ENCODE results near the gene GTF2H3.

Gene GTF2H3

GRCh38 chr12:123645380-123645779 is 11.8 kb downstream of the GTF2H3 start:
- no peak for DNase-seq (ENCODE audit: low read depth in 1 of 2, low spot score in 1 of 2)

GRCh38 chr12:123645878-123646277 is 12.2 kb downstream of the GTF2H3 start:
- no peak for DNase-seq (ENCODE audit: low read depth in 1 of 2, low spot score in 1 of 2)

- DNase-seq (ENCODE audit: low read depth in 1 of 2, low spot score in 1 of 2): no peak
Measured at GRCh38 chr12:123648401-123648800, 14.8 kb downstream of the GTF2H3 start.

- DNase-seq (ENCODE audit: low read depth in 1 of 2, low spot score in 1 of 2): no peak
Measured at GRCh38 chr12:123654129-123654701, 20.6 kb downstream of the GTF2H3 start.

GRCh38 chr12:123655420-123655819 is 21.8 kb downstream of the GTF2H3 start:
- no peak for DNase-seq (ENCODE audit: low read depth in 1 of 2, low spot score in 1 of 2)

- no peak for DNase-seq (ENCODE audit: low read depth in 1 of 2, low spot score in 1 of 2)
Measured at GRCh38 chr12:123656392-123656791, 22.8 kb downstream of the GTF2H3 start.

- no peak for DNase-seq (ENCODE audit: low read depth in 1 of 2, low spot score in 1 of 2)
Measured at GRCh38 chr12:123657211-123657610, 23.6 kb downstream of the GTF2H3 start.

- DNase-seq (ENCODE audit: low read depth in 1 of 2, low spot score in 1 of 2): no peak
Measured at GRCh38 chr12:123659996-123660727, 26.5 kb downstream of the GTF2H3 start.

- DNase-seq (ENCODE audit: low read depth in 1 of 2, low spot score in 1 of 2): no peak
Measured at GRCh38 chr12:123667771-123668170, 34.1 kb downstream of the GTF2H3 start.

- peak; percentile 83 to 88 for DNase-seq (ENCODE audit: low read depth in 1 of 2, low spot score in 1 of 2)
Measured at GRCh38 chr12:123670882-123671728, 37.5 kb downstream of the GTF2H3 start, which contains the start of gene TCTN2. TCTN2 (plus strand) TSS chr12:123671113; CDS start chr12:123671241, 128 bp downstream.

- no peak for DNase-seq (ENCODE audit: low read depth in 1 of 2, low spot score in 1 of 2)
Measured at GRCh38 chr12:123671876-123672275, 38.2 kb downstream of the GTF2H3 start.

- DNase-seq (ENCODE audit: low read depth in 1 of 2, low spot score in 1 of 2): no peak
Measured at GRCh38 chr12:123675436-123675835, 41.8 kb downstream of the GTF2H3 start.

- no peak for DNase-seq (ENCODE audit: low read depth in 1 of 2, low spot score in 1 of 2)
Measured at GRCh38 chr12:123676616-123677320, 43.1 kb downstream of the GTF2H3 start.

- no peak for DNase-seq (ENCODE audit: low read depth in 1 of 2, low spot score in 1 of 2)
Measured at GRCh38 chr12:123678981-123679380, 45.4 kb downstream of the GTF2H3 start.

- no peak for DNase-seq (ENCODE audit: low read depth in 1 of 2, low spot score in 1 of 2)
Measured at GRCh38 chr12:123681605-123682004, 48.0 kb downstream of the GTF2H3 start.

GRCh38 chr12:123683964-123684363 is 50.3 kb downstream of the GTF2H3 start:
- no peak for DNase-seq (ENCODE audit: low read depth in 1 of 2, low spot score in 1 of 2)

- no peak for DNase-seq (ENCODE audit: low read depth in 1 of 2, low spot score in 1 of 2)
Measured at GRCh38 chr12:123686636-123687190, 53.1 kb downstream of the GTF2H3 start.

- DNase-seq (ENCODE audit: low read depth in 1 of 2, low spot score in 1 of 2): no peak
Measured at GRCh38 chr12:123690191-123690840, 56.7 kb downstream of the GTF2H3 start.

GRCh38 chr12:123696207-123696606 is 62.6 kb downstream of the GTF2H3 start:
- no peak for DNase-seq (ENCODE audit: low read depth in 1 of 2, low spot score in 1 of 2)

GRCh38 chr12:123696646-123697045 is 63.0 kb downstream of the GTF2H3 start:
- DNase-seq (ENCODE audit: low read depth in 1 of 2, low spot score in 1 of 2): no peak

Measured in stimulated activated CD4-positive, alpha-beta T cell treated with anti-CD3 and anti-CD28 coated beads, Interleukin-15, amount 100 ng/mL, for 1 hour (primary cell).